Right hindlimb (tissue), 1 donor: Measurements from ENCODE around the gene MUCL1.
"Not testable (repeated sequence)": the region's sequence is repeated elsewhere in the genome, so short reads cannot be mapped to it uniquely, and the experiment has no call there.

ENCODE experiments used
- DNase-seq: peaks from one replicate; pipeline ENCODE4 v3.0.0-alpha.2; 2018

Gene MUCL1, protein sequence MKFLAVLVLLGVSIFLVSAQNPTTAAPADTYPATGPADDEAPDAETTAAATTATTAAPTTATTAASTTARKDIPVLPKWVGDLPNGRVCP

GRCh38 chr12:54853933-54854538 lies at the start of gene MUCL1:
MUCL1 (plus strand) TSS chr12:54854516; CDS start chr12:54854583, 67 bp downstream.
- peak; percentile 29 for DNase-seq

DNA sequence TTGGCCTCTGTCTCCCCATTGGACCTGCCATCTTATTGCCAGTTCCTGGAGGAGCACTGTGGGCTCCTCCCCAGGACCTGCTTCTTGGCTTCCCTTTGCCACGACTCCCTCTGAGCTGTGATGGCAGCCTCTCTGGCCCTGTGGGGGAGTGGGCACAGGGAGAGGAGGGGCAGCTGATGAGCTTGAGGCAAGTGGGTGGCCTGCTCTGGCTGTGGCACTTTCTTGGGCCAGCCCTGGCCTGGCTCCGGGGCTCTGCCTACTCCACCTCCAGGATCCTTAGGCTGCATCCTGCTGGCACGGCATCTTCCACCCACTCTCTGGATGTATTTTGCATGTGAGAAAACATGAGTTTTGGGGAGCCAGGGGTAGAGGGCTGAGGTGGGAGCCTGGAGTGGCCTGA lies 32.6 kb upstream of the MUCL1 start:
- no peak for DNase-seq

DNA sequence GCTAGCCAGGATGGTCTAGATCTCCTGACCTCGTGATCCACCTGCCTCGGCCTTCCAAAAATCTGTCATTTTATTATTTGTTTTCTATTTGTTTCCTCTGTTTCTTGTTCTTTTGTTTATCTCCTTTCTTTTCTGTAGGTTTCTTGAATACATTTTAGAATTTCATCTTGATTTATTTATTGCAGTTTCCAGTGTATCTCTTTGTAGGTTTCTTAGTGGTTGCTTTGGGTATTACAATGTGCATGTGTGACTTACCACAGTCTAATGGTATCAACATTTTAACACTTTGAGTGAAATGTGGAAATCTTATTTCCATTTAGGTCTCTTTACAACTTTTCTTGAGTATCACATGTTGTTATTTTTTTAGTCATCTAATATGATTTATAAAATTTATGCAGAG lies 29.9 kb upstream of the MUCL1 start:
- no peak for DNase-seq

DNA sequence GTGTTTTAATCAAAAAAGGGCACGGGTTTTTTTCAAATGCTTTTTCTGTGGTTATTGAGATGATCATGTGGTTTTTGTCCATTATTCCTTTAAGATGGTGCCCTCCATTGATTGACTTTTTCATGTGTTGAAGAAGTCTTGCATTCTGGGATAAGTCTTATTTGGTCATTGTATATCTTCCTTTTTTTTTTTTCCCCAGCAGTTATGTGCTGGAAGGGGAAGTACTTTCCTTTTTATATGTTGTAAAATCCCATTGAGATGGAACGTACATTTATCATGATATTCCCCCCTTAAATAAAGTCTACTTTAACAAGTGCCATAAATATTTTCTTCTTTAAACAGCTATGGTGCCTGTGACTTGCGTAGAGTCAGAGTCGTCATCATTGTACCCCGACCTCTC lies 24.8 kb upstream of the MUCL1 start:
- no peak for DNase-seq

GRCh38 chr12:54830199-54830598 lies 24.1 kb upstream of the MUCL1 start:
- DNase-seq: no peak

DNA sequence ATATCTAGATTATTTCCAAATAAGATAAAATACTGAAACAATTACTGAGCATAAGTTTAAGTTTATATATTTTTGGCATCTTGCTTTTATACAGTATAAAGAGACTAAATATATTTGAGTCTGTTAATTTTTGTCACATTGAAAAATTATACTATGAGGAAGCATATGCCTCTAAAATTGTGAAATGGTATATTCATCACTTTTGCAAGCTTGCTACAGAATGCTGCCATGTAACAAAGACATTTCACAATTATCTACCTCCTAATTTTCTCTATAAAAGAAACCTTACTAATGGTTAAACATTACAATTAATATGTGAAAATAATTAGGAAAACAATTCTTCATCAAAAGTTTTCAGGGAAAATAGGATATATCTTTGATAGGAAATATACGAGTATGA lies 22.7 kb upstream of the MUCL1 start:
- DNase-seq: no peak

- DNase-seq: peak; percentile 39
Observed at GRCh38 chr12:54840244-54840865, 14.0 kb upstream of the MUCL1 start.

- no peak for DNase-seq
Observed at GRCh38 chr12:54857406-54857805, 3.1 kb downstream of the MUCL1 start.

DNA sequence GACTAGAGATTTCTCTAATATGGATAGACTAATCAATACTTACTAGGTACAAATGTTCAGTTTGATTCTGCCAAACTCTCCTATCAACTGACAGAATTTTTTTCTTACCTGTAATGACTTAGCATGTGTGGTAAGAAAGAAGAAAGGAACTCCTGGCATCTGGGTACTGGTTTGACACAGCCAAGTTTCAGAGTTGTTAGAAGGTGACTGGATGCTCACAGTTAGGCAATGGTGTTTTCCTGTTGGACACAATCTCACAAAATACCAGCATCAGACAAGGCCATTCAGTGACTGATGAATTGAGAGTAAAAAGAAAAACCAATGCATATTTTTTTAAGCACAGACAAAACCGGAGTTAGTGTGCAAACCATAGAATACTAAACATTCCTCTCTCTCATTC lies 4.2 kb downstream of the MUCL1 start:
- DNase-seq: no peak

- no peak for DNase-seq
Observed at GRCh38 chr12:54859502-54859901, 5.2 kb downstream of the MUCL1 start.

- DNase-seq: no peak
Observed at GRCh38 chr12:54861927-54862326, 7.6 kb downstream of the MUCL1 start.

- DNase-seq: no peak
Observed at GRCh38 chr12:54863948-54864618, 9.8 kb downstream of the MUCL1 start.

DNA sequence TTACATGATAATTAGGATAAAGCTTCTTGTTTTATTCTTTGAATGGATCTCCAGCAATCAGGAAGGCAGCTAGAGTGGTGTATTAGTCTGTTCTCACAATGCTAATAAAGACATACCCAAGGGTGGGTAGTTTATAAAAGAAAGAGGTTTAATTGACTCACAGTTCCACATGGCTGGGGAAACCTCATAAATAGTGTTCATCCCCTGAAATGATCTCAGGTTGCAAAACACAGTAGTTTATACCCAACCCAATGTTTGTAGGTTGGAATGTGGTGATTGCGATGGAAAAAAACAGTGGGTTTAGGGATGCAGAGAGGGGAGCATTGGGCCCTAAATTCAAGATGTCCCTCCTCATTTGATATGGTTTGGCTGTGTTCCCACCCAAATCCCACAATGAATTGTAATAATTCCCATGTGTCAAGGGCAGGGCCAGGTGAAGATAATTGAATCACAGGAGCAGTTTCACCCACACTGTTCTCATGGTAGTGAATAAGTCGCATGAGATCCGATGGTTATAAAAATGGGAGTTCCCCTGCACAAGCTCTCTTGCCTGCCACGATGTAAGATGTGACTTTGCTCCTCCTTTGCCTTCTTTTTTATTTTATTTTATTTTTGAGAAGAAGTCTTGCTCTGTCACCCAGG lies 11.5 kb downstream of the MUCL1 start:
- DNase-seq: no peak

- no peak for DNase-seq
Observed at GRCh38 chr12:54868690-54869089, 14.4 kb downstream of the MUCL1 start.

DNA sequence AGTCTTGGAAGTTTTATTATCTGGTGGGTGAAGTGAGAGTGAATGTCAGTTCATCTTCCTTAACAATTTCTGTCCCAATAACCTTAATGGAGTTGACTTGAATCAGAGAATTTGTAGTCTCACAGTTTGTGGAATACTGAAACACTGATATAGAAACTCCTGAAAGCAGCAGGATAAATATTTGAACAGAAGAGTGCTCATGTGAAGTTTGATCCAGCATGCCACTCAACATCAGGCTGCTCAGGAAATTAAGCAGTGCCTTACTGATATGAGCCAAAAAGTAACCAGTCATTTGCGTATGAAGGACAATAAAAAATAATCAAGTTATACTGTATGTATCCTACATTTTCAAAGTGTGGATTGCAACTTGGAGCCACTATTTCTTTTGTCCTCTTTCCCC lies 15.7 kb downstream of the MUCL1 start:
- no peak for DNase-seq

GRCh38 chr12:54870617-54871016 lies 16.3 kb downstream of the MUCL1 start:
- no peak for DNase-seq

- DNase-seq: no peak
Observed at GRCh38 chr12:54879150-54879549, 24.8 kb downstream of the MUCL1 start.

DNA sequence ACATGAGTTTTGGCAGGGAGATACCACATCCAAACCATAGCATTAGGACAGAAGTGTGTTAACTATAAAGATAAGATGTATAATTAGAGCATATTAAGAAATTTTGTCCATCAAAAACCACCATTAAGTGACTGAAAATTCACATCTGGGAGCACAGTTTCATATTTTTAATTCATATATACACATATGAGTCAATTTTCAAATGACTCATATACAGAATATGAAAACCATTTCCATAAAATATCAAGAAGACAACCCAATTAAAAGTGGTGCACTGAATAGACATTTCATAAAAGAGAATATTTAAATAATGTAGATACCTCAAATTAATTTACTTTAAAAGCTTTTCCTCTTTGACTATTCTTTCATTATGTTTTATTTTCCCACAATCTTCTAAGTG lies 25.3 kb downstream of the MUCL1 start:
- no peak for DNase-seq

GRCh38 chr12:54882079-54882478 lies 27.8 kb downstream of the MUCL1 start:
- DNase-seq: no peak

GRCh38 chr12:54882597-54882996 lies 28.3 kb downstream of the MUCL1 start:
- DNase-seq: not testable (repeated sequence)

- not testable (repeated sequence) for DNase-seq
Observed at GRCh38 chr12:54888428-54888827, 34.1 kb downstream of the MUCL1 start.

DNA sequence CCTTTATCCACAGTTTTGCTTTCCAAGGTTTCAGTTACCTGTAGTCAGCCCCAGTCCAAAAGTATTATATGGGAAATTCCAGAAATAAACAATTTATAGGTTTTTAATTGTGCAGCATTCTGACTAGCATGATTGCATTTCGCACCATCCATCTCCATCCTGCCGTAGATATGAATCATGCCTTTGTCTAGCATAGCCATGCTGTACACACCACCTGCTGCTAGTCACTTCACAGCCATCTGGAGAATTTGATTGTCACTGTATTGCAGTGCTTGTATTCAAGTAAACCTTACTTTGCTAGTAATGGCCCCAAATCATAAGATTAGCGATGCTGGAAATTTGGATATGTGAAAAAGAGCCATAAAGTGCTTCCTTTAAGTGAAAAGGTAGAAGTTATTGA lies 36.0 kb downstream of the MUCL1 start:
- DNase-seq: no peak

- DNase-seq: no peak
Observed at GRCh38 chr12:54891717-54892478, 37.6 kb downstream of the MUCL1 start.
